Body of pancreas (tissue), 4 donors: Measurements from ENCODE around the gene EVA1C.

Experiments used
- POLR2A ChIP-seq, 3 donors: fragments of 450-650 bp; IDR thresholded peaks; one replicate each; pipeline ENCODE4 v1.6.1; 2016; ENCODE audit warnings: antibody characterized with exemption in 3 of 3, mild to moderate bottlenecking in 2 of 3
- TF ChIP-seq, protein P1 (sequence below), 7 experiments: fragments of 450-650 bp in 4 of 7; fragments of 200-600 bp in 3 of 7; sonication (generic) in 3 of 7; IDR thresholded peaks; one replicate each; pipeline ENCODE4 v1.5.1; 2016 to 2019; ENCODE audit warnings: antibody characterized with exemption in 7 of 7

DNA sequence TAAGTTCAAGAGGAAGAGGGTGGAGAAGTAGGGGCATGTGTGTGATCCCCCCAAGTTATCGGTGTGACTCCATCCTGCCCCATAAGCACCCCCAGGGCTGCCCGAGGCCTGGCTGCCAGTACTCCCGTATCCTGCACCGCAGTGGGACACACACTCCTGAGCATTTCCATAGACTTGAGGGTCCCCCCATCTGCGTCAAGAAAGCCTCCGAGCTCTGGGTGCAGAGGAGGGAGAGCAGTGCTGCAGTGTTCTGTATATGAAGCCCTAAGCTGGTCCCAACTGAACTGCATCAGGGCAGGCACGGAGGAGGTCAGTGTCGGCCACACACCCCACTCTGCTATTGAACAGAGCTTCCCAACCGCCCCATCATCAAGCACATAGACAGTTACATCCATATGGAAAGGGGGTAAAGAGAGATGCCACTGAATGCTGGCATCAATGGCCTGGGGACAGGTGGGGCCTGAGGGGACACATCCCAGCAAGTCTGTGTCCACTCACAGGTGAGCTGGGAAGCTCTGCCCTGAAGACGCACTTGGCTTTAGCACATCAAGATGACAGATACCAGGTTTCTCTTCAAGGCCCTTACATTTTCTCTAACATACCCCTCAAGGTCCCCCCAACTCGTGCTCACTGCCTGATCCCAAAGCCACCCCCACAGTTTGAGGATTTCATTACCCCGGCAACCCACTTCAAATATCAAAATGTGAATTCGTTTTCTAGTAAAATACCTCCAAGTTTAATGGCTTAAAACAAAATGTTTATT lies 64.3 kb downstream of the EVA1C start:
- TF ChIP-seq, protein P1, sequence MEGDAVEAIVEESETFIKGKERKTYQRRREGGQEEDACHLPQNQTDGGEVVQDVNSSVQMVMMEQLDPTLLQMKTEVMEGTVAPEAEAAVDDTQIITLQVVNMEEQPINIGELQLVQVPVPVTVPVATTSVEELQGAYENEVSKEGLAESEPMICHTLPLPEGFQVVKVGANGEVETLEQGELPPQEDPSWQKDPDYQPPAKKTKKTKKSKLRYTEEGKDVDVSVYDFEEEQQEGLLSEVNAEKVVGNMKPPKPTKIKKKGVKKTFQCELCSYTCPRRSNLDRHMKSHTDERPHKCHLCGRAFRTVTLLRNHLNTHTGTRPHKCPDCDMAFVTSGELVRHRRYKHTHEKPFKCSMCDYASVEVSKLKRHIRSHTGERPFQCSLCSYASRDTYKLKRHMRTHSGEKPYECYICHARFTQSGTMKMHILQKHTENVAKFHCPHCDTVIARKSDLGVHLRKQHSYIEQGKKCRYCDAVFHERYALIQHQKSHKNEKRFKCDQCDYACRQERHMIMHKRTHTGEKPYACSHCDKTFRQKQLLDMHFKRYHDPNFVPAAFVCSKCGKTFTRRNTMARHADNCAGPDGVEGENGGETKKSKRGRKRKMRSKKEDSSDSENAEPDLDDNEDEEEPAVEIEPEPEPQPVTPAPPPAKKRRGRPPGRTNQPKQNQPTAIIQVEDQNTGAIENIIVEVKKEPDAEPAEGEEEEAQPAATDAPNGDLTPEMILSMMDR (IDR thresholded peaks at IDR 0.05): no peak
- no peak for TF ChIP-seq POLR2A (IDR thresholded peaks at IDR 0.05)
